SK-MEL-5 (cell line): ENCODE data around the gene ATP1A3. TPM values are rescaled to one million over a fixed set of nuclear protein-coding genes. Genes with fewer than 3 reads are reported as not detected.
"Not testable (repeated sequence)": the region's sequence is repeated elsewhere in the genome, so short reads cannot be mapped to it uniquely, and the experiment has no call there.

Experiments used
- DNase-seq: peaks from one replicate; pipeline ENCODE4 v3.0.0-alpha.2; 2016; ENCODE audit warnings: low read depth, low spot score
- in situ Hi-C: cut with HindIII; loops from 2 replicates; pipeline ENCODE4 v1.10.0; 2016; ENCODE audit warnings: low sequenced_read_pairs, high pct_unique_total_duplicates, low pct_unique_long_range_greater_than_20kb
- total RNA-seq: library from RNA; depleted of rRNA; stranded (reverse); fragments of >200 nt; shearing (Covaris generic); gene quantifications from 2 replicates; pipeline ENCODE4 v1.2.3, GENCODE V29; 2014

ATP1A3 gene
- total RNA-seq, 1 experiment from 2014 or later, result 1.2 TPM

DNA sequence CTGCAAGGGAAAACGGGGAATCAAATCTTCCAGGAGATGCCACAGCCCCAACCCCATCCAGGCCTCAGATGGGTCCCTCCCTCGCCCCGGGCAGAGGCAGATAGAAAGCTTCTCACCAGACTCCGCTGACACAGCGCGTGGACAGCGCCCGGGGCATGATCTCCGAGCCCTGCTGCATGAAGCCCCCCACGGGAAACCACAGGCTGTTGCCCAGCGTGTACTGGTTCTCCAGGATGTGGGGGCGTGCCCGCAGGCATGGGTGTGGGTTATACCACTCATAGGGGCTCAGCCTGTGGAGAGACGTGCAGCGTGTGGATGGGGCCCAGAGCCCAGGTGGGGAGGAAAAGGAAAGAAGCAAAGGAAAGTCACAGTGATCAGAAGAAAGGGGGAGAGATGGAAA lies 27.2 kb upstream of the ATP1A3 start:
- DNase-seq, result no peak

DNA sequence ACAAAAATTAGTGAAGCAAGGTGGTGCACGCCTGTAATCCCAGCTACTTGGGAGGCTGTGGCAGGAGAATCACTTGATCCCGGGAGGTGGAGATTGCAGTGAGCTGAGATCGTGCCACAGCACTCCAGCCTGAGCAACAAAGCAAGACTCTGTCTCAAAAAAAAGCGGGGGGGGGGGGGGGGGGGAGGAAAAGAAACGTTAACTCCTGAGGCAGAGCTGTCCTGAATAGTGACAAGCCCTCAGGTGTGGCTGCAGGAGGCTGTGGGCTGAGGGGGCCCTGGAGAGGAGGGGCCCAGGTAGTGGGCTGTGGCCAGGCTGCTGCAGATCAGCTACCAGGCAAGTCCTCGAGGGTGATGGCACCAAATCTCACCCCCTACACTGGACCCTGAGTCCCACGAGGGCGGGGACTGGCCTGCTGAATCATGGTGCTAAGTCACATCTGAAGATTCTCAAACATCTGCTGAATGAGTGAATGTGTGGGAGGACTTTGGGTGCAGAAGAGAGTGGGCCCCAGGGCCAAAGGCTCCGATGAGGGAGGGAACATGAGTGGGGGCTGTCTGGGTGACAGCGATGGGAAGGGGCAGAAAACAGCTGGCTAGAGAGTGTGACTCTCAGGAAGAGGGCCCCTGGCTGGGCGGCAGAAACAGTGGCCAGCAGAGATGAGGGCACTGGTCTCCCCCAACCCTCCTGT lies 24.6 kb upstream of the ATP1A3 start:
- in situ Hi-C loops, result no loop called here
- no peak for DNase-seq

More for the DNA sequence above, 27.2 kb upstream of the ATP1A3 start:
- in situ Hi-C loops, result no loop called here

DNA sequence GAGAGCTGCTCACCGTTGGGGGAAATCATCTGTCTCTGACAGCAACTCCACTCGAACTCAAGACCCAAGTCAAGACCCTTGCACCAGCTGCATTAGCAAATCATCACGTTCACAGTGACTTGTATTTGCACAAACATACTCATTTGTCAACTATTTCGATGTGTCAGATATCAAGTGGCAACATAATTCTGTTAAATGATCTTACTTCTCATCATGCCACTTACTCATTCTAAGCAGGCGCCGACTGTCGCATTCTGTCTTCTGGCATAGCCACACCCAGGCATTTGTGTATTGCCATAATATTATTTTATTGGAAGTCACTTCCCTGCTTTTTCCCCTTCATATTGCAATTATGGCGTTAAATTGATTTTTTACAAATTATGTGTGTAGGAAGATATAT lies 23.0 kb upstream of the ATP1A3 start:
- in situ Hi-C loops, result no loop called here
- no peak for DNase-seq

DNA sequence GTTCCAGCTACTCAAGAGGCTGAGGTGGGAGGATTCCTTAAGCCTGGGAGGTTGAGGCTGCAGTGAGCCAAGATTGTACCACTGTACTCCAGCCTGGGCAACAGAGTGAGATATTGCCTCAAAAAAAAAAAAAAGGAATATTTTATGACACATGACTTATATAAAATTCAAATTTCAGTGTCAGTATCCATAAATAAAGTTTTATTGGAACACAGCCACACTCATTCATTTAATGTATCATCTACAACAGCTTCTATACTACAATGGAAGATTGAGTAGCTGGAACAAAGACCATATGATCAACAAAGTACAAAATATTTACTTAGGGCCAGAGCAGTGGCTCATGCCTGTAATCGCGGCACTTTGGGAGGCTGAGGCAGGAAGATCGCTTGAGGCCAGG lies 18.7 kb upstream of the ATP1A3 start:
- in situ Hi-C loops, DNase-seq: not testable (repeated sequence)

DNA sequence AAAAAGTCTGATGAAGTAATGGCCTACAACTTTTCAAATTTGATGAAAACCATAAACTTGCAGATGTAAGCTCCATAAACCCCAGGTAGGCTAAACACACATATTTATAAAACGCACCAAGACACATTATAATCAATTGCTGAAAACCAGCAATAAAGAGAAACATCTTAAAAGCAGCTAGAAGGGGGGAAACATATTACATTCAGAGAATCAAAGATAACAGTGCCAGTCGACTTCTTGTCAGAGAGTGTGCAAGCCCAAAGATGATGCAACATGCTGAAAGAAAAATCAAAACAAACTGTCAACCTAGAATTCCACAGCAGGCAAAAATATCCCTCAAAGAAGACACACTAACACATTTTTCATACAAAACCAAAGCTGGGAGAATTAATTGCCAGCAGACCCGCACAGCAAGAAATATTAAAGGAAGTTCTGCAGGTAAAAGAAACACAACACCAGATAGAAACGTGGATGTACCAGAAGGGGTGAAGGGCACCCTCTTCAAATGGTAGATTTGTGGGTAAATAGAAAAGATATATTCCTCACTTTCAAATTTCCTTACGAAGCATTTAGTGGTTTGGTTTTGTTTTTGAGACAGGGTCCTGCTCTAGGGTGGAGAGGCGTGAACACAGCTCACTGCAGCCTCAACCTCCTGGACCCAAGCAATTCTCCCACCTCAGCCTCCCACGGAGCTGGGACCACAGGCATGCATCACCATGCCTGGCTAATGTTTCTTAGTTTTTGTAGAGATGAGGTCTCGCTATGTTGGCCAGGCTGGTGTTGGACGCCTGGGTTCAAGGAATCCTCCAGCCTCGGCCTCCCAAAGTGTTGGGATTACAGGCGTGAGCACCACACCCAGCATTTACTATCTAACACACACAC lies 16.5 kb upstream of the ATP1A3 start:
- DNase-seq, result no peak
- in situ Hi-C loops, result no loop called here

DNA sequence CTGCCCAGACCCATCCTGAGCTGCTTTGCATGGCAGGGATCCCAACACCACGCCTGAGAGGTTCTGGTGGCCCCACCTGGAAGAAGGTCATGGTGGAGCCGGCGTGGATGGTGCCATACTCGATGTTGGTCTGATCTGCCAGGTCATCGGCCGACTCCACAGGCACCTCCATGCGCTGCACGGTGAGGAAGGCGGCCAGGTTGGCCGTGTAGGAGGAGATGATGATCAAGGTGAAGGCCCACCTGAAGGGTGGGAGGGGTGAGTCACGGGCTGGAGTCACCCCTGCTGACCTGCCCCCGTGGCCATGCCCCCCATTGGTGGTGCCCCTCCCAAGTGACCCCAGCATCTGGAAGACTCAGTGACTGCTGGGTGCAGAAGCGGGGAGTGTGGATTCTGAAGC lies 12.5 kb upstream of the ATP1A3 start:
- in situ Hi-C loops, result no loop called here
- DNase-seq, result no peak

DNA sequence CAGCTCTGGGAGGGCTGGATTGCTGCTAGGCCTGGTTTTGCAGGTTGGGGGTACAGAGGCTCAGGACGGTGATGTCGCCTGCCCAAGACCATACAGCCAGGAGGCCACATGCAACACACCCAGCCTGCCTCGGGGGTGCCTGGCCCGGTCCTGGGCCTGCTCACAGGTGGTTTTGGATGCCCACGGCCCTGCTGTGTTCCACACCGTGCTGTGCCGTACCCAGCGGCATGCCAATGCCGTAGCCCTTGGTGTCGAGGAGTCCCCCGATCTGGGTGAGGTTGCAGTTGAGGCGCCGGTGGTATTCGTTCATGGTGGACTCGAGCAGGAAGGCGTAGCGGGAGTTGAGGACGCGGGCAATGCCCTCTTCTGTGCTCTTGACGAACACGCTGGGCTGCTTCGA lies 11.5 kb upstream of the ATP1A3 start:
- DNase-seq, result no peak
- in situ Hi-C loops, result no loop called here

DNA sequence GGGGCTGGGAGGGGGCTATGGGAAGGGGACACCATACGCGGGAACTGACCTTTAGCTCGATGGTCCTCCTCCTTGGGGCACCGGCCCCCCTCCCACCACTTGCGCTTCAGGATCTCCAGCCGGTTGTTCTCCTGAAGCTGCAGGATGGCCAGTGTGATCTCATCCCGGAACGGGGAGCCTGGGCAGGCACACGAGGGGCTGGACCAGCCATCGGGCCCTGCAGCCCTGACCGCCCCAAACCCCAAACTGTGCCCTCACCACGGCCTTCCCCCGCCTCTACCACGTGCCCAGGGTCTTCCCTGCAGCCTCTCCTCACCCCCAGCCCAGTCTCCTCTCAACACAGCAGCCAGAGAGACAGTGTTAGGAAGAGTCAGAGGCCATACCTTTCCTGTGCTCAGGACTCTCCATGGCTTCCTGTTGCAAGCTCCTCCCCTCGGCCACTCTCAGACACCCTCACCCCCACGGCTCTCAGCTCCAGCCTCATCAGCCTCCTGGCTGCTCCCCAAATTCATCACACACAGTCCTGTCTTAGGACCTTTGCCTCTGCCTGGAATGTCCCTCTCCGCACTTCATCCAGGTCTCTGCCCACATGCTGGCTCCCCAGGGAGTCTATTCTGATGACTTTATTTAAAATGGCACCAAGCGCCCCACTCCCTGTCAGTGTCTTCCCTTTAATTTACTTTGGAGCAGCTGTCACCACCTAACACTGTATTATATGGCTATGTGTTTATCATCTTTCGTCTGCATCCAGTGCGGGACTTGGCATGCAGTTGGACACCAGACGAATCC lies 9.7 kb upstream of the ATP1A3 start:
- in situ Hi-C loops, result no loop called here
- no peak for DNase-seq

DNA sequence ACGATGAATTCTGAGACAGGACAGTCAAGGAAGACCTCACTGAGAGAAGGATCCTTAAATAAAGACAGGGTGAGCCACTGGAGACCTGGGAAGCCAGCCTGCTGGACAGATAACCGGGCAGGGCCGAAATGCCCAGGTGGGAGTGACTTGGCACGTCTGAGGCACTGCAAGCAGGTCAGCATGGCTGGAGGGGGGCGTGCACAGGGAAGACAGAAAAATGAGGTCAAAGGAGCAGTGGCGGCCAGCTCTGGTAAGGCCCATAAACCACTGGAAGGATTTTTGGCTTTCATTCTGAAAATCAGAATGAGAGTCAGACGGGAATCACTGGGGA lies 5.8 kb upstream of the ATP1A3 start:
- in situ Hi-C loops, result no loop called here
- no peak for DNase-seq

DNA sequence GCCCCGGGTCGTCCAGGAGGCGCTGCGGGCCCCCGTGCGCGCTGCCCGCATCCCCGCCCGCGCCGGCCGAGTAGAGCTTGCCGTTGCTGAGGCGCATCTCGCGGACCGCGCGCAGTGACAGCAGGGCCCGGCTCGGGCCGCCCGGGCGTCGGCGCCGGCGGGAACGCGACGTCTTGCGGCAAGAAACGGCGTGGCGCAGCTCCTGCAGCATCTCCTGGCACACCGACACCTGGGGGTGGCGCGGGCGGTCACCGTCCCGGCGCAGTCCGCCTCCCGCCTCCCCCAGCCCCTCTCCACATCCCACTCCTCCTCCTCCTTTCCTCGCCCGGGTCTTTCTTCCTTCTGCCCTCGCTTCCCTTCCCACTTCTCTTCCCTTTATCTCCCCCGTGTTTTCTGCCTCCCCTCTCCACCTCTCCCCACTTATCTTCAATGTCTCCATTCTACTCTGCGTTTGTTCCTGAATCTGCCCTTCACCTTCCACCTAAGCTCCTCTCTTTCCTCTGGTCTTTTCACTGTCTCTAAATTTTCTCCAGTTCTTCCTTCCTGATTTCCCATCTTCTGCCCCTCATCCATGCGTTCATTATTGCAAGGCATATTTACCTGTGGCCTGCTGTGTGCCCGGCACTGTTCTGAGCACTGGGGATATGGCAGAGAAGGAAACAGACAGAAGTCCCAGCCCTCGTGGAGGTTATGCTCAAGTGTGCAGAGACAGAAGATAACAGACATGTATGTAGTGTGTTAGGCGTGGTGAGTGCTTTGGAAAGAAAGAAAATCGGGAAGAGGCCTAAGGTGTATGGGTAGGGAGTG lies 5.2 kb upstream of the ATP1A3 start:
- in situ Hi-C loops, result no loop called here

DNA sequence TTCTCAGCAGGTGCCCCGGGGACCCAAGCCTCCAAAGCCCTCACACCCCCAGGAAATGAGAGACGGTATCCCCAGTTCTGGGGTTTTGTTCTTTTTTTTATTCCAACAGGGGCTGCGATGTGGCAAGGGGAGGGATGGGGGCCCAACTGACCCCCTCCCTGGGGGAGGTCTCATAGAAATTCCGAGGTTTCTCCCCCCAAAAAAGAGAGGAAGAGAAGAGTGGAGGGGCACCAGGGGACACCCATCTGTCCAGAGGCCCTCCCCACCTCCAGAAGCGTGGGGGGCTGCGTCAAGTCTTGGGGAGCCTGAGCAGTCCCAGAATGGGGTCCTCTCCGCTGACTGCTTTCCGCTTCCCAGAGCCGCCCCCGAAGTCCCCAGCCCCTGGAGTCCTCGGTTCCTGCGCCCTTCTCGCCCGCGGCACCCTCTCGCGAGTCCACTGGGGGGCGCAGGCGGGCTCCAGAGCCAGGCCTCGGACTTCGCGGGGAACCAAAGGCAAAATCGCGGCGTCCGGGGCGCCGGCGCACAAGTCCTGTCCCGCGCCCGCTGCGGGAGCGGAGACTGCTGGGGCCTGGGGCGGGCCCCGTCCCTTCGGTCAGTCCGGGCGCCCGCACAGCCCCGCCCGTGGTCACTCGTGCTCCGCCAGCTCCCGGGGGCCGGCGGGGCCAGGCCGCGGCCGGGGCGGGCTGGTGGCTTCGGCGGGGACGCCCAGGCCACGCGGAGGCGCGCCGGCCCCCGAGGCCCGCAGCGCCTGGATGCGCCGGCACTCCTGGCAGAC lies 4.4 kb upstream of the ATP1A3 start:
- in situ Hi-C loops, result no loop called here
- peak; percentile 34 for DNase-seq

More for the DNA sequence above, 5.2 kb upstream of the ATP1A3 start:
- DNase-seq, result no peak

DNA sequence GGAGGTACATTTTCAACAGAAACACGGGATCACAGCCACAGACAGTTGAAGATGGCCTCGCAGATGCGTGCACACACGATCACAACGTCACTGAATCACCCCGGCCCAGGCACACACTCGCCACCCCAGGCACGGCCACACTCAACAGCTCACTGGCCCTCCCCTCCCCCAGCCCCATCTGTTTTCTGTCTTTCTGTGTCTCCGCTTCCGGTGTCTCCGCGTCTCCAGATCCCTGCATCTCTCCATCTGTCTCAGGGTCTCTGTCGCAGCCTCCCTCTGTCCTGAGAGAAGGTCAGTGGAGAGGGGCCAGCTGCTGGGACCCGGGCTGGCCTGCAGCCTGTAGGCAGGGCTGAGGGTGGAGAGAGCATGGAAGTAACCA lies 3.8 kb upstream of the ATP1A3 start:
- in situ Hi-C loops, result no loop called here
- DNase-seq, result no peak

DNA sequence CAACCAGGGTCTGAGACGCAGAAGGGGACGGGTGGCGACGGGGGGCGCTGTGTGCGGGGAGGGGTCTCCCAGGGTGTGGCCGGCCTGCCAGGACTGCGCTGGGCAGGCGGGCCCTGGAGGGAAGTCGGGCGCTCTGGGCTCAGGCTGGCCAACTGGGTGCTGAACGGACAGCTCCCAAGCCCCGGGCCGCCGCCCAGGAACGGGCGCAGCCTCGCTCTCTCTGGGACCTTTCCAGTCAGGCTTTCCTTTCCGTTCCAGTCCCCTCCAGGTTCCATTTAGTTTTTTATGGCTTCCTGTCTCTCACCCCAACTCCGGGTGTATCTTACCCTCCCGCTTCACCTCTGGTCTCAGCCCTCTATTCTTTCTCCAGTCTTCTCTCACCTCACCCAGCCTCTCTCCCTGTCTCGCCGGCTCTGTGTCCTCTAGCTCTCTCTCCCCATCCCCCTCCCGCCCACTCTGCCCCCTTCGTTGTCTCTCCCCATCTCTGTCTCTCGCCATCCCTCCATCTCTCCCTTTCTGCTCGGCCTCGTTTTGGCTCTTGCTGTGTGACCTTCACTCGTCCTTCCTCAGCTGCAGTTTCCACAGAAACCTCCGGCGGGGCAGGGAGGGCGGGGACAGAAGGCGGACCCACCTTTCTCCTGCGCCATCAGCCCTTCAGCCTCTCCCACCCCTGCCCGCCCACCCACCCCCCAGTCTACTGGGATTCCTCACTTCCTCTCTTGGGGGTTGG lies 3.3 kb upstream of the ATP1A3 start:
- DNase-seq, result peak; percentile 29
- in situ Hi-C loops, result no loop called here

DNA sequence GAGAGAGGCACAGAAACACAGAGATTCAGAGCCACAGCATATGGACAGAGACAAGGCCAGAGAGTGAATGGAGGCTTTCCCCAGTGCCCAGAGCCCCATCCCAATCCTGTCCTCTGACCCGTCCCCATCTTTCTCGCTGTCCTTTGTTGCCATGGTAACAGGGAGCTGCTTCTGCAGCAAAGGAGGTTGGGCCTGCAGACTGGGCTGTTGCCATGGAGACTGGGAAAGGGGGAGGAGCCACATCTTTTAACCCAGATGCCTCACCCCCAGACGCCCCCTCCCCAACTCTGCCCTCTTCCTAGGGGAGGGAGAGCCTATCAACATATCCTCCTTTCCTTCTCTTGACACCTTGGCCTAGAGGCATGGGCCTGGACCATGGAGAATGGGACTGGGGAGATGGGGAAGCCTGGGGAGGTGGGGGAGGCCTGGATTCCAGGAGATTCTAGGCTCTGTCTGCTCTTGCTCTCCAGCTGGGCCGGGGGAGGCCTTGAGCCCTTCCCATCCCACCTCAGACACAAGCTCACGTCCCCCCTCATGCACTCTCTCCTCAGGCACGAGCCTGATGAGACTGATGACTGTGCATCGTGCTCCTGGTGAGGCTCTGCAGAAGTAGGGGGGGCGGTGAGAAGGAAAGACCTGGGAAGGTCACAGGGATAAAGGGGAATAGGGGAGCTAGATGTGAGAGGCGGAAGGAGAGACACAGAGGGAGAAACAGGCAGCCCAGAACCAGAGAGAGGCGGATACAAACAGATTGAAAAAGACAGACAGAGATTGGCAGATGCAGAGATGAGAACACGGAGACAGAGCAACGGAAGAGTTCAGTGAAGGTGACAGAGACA lies 2.1 kb upstream of the ATP1A3 start:
- in situ Hi-C loops, result no loop called here
- DNase-seq, result peak; percentile 59

DNA sequence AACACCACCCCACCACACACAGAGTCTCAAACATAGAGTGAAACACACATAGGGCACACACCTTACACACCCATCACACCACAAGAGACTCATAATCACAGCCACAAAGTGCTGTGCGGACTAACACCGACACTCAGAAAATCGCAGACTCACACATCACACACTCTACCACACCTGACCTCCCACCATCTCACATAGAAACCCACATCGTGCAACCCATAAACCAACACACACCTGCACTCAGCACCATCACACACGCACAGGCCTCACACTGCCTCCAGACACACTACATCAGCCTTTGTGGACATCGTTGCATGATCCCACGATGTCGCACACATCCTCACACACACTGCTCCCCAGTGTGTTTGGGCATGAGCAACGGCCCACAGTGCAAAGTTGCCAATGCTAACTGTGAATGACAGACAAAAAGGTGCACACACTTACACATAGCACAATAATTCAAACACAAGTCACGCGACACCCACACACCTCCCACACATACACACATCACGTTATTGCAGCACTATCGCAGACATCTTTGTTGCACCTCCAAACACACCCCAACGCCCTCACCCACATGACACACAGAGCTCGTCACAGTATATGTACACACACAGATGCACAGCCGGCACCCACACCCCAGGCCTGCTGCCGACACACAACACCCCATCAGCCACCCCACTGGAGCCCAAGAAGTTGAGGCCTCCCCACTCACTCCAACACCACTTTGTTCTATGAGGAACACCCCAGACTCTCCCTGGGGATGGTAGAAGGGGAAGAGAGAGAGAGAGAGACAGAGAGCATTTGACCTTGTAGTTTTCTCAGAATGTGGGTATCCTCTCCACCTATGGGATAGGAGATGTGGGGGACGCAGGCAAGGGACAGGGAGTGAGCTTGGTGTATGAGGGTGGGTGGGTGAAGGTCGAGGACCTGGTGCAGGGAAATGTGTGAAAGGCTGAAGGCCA lies 1.2 kb upstream of the ATP1A3 start:
- in situ Hi-C loops, result no loop called here
- no peak for DNase-seq
